ENCODE measurements around the gene DNAJB8. TPM values are rescaled to one million over a fixed set of nuclear protein-coding genes. Genes with fewer than 3 reads are reported as not detected.

DNAJB8 gene
- total RNA-seq, 4 donors from 2014 or later = not detected

DNA sequence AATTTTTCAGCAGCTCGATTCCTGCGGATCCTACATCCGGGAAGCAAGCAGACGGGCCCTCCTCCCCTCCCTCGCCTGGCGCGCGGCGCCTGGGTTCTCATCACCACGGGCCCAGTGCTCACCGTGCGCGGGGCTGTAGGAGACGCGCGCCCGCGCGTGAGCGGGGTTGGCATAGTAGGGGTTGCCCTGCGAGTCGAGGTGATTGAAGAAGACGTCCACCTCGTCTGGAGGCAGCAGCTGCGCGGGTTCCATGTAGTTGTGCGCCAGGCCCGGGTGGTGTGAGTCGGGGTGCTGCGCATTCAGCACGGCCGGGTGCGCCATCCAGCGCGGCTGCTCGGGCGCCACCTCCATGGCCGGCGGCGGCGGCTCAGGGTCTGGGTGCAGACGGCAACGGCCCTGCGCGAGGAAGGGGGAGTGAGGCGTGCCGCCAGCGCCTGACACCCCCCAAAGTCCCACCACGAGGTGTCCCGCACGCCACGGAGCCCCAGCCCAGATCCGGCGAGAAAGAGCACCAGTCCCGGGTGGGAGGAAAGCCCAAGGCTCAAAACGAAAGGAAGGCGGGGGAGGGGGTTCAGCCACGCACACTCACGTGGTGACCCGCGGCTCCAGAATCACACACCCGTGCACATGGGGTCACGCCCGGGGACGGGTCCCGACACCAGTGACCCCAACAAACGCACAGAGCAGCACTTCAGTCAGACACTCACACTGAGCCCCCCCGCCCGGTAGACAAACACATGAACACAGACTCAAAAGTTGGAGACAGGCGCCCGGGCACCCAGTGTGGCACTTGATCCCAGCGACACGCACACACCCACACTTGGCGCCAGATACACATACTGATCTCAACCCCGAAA lies 20.2 kb upstream of the DNAJB8 start:
- TF ChIP-seq, protein P1, sequence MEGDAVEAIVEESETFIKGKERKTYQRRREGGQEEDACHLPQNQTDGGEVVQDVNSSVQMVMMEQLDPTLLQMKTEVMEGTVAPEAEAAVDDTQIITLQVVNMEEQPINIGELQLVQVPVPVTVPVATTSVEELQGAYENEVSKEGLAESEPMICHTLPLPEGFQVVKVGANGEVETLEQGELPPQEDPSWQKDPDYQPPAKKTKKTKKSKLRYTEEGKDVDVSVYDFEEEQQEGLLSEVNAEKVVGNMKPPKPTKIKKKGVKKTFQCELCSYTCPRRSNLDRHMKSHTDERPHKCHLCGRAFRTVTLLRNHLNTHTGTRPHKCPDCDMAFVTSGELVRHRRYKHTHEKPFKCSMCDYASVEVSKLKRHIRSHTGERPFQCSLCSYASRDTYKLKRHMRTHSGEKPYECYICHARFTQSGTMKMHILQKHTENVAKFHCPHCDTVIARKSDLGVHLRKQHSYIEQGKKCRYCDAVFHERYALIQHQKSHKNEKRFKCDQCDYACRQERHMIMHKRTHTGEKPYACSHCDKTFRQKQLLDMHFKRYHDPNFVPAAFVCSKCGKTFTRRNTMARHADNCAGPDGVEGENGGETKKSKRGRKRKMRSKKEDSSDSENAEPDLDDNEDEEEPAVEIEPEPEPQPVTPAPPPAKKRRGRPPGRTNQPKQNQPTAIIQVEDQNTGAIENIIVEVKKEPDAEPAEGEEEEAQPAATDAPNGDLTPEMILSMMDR (IDR thresholded peaks at IDR 0.05; ENCODE audit: low read depth) = no peak

DNA sequence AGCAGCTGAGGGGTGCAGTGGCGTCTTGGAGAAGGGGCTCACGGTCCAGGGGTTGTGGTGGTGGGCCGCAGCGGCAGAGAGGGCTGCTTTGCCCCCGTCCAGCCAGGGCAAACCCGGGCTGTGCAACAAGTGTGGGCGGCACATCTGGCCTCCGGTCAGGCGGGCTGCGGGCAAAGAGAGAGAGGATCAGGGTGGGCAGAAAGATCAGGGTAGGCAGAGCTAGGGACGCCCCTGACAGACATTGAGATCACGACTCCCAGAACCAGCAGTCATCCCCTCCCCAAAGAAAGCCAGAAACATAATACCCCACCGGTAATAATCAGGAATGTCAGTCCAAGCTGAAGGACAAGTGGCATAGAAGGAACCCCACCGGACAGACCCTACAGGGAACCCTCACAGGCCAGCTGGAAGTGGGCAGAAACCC lies 19.5 kb upstream of the DNAJB8 start:
- TF ChIP-seq, protein P1 (IDR thresholded peaks at IDR 0.05; ENCODE audit: low read depth) = no peak

DNA sequence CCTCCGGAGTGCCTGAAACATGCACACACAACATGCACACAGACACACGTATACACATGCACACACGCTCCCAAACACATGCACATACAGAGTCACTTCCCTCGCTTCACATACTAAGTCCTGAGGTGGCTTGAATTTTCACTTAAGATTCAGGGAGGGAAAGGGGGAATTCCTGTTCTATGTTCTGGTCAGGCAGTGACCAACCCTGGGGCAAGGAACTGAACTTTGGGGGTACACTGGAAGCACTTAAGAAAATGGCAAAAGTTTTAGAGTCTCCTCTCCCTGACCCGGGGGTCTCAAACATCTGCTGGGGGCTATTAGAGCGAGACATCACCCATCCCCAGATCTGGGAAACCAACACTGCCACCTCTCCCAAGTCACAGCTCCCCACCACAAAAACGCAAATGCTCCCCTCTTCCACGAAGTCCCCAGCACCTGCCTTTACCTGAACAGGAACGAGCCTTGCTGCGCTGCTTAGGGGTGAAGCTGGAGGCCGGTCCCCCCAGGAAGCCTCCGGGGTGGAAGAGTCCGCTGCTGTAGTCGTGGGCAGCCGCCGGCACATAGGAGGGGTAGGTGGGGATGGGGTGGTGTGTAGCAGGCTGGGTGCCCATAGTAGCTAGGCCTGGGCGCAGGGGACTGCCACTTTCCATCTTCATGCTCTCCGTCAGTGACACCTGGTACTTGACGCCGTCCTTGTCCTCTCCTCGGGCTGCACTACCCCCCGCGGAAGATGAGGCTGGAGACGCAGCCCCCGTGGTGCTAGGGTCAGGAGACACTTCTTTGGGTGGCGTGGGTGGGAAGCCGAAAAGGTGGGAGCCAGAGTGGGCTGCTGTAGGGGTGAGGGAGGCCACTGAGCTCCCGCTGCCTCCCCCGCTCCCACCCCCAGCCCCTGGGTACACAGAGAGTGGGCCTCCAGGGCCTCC lies 18.9 kb upstream of the DNAJB8 start:
- TF ChIP-seq, protein P1 (IDR thresholded peaks at IDR 0.05; ENCODE audit: low read depth) = no peak

- TF ChIP-seq, protein P1 (IDR thresholded peaks at IDR 0.05; ENCODE audit: low read depth) = no peak
Measured at GRCh38 chr3:128484404-128485281, 18.0 kb upstream of the DNAJB8 start.

DNA sequence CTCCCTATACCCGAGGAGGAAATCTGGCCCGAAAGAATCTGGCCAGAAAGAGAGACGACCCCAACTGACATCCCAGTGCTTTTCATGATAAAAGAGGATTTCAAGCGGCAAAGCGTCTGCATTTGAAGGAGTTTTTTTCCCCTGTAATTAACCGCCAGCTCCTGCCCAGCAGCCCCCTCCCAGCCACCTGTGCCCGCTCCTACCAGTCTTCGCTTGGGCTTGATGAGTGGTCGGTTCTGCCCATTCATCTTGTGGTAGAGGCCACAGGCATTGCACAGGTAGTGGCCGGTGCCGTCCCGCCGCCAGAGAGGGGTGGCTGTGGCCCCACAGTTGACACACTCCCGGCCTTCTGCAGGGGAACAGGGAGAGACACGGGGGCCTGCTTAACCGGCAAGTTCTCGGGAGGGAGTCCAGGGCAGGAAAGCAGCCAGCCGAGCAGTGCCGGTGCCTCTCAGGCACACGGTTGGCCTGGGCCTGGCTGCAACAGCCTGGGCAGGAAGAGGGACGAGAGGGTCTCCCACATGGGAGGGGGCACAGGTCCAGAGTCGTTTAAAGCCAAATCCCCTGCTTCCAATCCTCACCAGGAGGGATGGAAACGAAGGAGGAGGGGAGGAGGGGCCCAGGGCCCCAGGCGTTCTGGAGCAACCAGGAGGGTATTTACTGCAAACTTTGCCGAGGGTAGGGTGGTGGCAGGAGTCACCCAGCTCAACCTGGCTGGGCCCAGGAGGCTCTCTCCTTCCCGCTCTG lies 17.1 kb upstream of the DNAJB8 start:
- TF ChIP-seq, protein P1 (IDR thresholded peaks at IDR 0.05; ENCODE audit: low read depth) = no peak

Data from subcutaneous adipose tissue (tissue), 4 donors.